ENCODE measurements around the gene CYP20A1.

DNA sequence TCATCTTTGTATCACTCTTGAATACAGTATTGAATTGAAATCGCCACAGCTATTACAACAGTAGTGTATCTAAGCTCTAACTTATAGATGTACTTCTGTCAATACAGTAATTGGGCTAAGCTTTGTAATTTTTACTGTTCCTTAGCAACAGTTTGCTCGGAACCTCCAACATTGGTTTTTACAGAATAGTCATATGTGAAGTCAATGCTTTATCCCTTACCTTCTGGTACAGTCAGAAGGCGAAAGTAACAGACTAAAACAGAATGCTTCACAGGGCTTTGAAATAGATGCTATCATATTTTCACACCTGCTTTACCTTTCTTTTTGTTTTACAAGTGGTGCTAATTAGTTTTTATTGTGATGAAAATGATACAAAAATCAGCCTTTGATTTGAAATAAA, 46.9 kb upstream of the CYP20A1 start:
- TF ChIP-seq, protein P1, sequence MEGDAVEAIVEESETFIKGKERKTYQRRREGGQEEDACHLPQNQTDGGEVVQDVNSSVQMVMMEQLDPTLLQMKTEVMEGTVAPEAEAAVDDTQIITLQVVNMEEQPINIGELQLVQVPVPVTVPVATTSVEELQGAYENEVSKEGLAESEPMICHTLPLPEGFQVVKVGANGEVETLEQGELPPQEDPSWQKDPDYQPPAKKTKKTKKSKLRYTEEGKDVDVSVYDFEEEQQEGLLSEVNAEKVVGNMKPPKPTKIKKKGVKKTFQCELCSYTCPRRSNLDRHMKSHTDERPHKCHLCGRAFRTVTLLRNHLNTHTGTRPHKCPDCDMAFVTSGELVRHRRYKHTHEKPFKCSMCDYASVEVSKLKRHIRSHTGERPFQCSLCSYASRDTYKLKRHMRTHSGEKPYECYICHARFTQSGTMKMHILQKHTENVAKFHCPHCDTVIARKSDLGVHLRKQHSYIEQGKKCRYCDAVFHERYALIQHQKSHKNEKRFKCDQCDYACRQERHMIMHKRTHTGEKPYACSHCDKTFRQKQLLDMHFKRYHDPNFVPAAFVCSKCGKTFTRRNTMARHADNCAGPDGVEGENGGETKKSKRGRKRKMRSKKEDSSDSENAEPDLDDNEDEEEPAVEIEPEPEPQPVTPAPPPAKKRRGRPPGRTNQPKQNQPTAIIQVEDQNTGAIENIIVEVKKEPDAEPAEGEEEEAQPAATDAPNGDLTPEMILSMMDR (IDR thresholded peaks at IDR 0.05; ENCODE audit: insufficient read depth, low read length, poor library complexity, severe bottlenecking) = no peak
- no peak for TF ChIP-seq EZH2phosphoT487 (conservative IDR thresholded peaks at IDR 0.05; ENCODE audit: low read length)

Measured in SU-DHL-6 (cell line).